Embryonic facial prominence (tissue), 1 donor: Measurements from ENCODE around the gene SDR39U1.

Experiments used
- DNase-seq: peaks from one replicate; pipeline ENCODE4 v3.0.0-alpha.2; 2016; ENCODE audit errors: extremely low spot score

Gene SDR39U1

DNA sequence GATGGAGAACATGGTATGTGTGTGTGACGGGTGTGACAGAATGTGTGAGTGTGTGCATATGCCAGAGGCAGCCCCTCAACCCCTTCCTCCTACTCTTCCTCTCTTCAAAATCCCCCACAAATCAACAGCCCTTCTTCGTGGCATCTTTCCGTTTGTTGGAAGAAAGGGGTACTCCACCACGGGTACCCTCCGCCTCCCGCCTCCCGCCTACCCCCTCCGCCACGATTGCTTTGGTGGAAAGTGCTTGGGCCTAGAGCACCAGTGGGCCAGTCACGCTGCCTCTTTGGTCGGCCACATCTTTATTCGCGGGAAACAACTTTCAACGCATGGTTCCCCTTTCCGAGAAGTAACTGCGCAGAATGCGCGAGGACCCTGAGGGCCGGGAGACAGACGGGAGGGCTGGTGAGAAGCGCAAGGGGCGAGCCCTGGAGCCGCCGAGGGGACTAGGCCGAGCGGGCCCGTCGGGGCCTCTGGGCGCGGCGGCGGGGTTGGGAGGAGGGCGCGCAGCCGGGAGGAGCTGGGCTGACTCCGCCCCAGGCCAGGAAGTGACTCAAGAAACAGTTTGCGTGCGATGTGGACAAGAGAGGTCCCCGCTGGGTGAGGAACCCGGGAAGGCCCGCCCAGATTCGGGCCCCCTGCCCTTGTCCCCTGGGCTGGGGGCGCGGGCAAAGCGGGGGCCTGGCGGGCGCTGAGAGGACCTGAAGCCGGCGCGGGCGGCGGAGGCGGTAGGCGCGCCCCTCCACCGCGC lies 13.0 kb downstream of the SDR39U1 start, which contains the start of the genes CBLN3 and KHNYN:
TSS of gene CBLN3 (minus strand) at position 274 of the 748 bp plus-strand sequence. CDS start 614 bp downstream, outside the sequence.
TSS of gene KHNYN (plus strand) at position 560 of the 748 bp plus-strand sequence. CDS start 777 bp downstream, outside the sequence.
- DNase-seq = peak; percentile 85

DNA sequence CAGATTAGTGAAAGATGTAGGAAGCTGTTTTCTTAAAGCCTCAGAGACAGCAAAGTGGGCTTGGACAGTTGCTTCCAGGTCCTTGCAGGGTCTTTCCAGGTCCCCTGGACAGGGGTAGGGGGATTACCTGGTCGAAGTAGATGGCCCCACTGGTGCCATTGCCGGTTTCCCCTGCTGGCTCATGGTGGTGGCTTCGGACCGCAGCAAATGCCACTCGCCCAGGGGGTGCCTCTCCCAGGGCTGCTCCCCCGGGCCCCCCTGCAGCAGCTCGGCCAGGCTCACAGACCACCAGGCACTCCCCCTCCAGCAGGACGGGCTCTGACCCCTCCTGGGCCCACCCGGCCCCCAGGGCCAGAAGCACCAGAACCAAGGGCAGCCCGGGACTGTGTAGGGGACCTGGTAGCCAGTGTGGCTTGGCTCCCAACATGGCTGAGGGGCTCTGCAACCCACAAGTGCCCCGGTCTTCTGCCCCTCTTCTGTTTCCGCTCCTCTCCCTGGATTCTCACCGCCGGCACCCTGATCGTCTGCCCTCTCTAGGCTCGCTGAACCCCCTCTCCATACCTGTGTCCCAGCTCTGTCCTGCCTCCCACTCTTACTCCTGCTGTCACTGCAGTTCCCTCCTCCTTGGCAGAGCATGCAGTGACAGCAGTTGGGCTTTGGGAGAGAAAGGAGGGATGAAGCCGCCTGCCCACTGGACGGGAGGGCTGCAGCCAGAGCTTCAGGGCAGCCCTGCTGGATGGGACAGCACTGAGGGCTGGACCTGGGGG lies 13.8 kb downstream of the SDR39U1 start:
- DNase-seq = no peak

DNA sequence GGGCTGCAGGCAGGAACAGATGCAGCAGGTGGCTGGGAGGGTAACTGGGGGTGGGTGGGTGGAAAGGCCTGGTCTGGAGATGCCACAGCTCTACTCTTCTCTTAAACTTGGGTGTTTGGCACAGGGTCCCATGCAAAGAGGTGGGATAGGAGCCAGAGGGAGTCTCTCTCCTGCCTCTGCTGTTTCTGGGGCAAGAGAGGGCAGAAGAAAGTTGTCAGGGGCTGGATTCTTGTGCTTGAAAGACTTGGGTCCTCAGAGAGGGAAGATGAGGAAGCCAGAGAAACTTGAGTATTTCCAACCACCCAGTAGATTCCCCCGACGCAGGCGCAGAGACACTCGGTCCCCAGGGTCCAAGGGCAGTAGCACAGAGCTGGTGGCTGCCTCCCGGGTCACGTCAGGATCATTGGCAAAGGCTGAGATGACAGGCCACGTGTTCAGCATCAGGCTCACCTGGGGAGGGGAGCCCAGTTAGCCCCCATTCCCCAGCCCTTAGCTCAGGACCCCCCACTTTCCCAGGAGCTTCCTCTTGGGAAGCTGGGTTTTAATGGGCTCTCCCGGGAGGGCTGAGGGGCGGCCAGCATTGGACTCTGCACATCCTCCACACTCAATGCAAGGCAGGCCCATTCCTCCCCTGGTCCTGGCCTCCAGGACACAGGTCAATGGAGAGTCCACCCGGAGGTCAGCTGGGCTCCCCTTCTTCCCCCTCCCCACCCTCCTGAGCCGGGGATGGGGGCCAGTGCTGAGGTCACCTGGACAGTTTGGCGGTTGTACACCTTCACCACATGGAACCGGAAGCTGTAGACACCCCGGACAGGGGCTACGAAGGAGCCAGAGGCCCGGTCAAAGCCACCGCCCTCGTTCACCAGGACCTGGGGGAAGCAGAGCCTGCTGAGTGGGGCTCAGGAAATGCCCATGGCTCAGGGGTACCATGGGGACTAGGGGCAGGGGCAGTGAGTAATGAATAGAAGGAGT lies 14.8 kb downstream of the SDR39U1 start:
- DNase-seq = no peak

DNA sequence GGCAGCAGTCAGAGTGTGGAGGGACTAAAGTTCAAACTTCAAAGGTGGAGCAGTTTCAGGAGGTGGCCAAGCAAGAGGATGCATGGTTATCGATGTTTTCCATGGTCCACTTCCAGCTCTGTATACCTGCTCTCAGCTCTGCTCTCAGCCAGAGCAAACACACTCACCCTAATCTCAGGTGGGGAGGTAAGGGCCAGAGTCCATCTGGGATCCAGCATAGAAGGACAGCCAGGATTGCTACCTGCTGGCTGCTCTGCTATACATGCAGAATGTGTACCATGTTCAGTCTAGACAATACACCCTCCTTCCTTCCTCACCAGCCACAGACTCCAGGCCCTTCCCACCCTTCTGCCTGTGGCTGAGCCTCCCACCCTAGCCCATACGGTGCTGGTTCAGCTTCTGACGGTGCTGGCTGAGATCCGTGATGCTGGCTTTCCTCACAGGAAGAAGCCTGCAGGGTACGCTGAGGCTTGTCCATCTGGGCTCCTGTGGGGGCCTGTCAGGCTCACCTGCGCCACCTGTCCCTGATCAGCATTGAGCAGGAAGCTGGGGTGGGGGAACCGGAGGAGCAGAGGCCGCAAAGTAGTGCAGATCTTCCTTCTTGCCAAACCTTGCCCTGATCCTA lies 15.6 kb downstream of the SDR39U1 start:
- DNase-seq = no peak

DNA sequence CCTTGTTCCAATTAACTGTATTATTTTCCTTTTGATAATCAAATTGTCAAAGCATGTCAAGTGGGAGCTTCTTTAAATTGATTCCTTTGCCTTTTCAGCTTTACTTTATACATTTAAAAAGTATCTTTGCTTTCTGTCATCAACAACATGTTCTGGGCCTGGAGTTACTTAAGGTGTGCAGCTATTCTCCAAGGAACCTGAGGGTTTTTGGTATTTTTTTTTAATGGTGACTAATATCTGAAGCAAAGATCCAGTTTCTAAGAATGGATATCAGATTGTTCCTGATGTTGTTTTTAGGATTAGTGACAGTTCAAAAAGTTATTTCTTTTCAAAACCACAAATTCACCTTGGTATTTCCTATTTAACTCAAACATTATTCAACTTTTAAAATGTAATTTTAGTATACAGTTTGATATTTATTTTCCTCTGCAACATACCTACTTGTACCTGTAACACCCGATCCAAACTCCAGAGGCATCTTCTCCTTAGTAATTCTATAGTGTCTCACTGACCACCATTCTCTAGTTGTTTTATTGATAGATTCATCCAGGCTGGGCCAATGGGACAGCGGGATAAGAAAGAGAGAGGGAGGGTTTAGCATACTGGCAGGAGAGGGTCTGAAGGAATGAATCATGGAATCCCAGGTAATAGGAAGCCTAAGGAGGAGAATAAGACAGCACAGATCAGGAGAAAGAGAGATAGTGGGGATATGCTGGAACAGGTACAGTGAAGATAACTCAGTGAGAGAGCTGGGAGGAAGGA lies 16.2 kb downstream of the SDR39U1 start:
- DNase-seq = no peak

DNA sequence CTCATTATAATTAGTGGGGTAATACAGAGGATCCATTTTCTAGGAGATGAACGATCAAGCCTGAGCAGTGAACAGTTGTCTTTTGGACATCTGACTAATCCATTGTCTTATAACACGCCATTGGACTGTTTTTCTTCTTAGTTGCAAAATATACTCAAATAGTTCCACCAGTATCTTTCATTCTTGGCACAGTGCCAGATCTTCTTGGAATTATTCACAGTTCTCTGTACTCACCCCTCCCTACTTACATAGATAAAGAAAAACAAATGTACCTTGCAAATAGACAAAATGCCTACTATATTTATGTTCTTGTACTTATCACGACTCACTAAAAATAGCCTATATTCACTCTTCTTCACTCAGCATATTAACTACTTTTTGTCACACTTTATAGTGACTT lies 16.9 kb downstream of the SDR39U1 start:
- no peak for DNase-seq

DNA sequence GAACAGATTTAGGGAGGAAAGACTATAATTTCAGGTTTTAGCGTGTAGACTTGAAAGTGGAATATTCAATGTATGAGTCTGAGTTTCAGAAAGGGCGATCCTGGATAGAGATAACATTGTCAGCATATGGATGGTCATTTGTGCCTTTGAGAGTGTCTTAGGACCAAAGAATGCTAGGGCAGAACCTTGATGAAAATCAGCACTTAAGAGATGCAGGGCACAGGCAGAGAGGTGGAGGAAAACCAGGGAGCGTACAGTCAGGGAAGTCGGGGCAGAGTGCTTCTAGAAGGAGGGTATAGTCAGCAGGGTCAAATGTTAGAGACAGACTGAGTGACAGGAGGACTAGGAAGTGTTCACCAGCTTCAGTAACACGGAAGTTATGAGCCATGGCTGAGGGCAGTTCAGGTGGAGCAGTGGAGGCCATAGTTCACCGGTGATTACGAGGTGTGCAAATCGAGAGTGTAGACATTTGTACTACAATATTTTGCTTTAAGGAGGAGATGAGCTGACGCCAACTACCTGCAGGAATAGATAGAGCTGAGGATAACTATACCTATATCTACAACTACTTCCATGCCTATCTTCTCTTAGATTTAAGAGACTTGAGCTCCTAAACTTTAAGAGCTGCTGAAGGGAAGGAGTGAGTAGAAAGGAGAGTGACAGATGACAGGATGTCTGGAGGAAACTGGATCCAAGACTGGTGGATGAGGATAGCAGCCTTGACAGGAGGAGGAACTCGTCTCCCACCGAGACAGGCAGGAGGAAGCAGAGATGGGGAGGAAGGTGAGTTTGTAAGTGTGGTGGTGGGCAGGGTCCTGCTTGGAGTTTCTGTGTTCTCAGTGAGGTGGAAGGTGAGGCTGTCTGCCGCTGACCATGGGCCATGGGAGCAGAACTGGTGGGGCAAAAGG lies 19.6 kb downstream of the SDR39U1 start:
- DNase-seq = no peak

DNA sequence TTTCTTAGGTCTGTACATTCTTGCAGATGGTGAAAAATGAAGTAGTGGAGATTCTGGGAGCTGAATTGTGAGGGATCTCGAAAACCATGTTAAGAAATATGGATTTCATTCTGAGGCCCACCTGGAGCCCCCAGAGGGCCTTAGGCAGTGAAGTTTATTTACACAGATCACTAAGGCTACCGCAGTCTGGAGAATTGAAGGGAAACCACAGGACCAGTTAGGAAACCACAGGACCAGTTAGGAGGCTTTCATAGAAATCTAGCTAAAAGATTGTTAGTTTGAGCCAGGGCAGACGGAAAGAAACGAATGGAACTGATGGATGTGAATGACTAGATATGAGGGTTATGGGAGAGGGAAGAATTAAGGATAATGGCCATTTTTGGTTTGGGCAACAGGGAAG lies 20.3 kb downstream of the SDR39U1 start:
- no peak for DNase-seq

DNA sequence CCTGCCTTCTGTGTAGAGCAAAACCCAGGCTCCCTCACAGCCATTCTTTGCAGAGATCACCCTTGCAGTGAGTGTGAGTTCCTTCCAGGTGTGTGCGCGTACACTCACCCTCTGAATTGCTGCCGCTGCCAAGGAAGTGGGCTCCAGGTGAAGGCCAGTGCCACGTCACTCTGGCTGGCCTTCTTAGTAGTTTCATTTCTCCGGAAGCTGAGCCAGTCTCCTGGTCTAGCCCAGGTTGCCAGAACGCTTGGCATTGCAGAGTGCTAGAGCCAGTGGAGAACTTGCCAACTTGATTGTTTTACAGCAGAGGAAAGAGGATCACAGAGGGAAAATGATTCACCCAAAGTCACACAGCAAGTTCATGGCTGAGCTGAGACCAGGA lies 24.1 kb downstream of the SDR39U1 start:
- no peak for DNase-seq

DNA sequence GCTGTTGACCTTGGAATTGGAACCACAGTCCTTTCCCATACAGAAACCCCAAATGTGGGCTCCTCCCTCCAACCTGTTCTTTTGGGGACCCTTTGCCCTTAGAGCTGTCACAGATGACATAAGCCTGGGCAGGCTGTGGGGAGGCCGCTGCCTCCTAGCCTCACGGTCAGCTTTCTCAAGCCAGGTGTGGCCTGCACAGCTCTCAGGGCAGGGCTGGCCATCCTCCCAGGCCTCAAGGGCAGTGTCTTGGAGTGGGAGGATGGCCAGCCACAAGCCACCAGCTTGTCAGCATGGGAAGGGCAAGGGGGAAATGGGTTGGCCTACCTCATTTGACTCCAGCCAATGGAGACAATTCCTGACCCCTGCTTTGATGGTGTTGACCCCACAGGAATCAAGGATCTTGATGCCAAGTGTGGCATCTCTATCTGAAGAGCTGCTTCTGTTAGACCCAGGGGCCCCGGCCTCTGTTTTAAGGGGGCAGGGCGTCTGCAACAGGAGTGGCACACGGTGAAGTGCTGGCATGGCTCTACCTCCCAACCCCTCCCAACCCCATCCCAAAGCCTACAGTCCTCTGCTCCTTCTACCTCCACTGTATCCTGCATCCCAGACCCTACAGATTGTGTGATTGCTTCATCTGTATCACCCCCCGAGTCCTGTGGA lies 24.6 kb downstream of the SDR39U1 start:
- DNase-seq = no peak

DNA sequence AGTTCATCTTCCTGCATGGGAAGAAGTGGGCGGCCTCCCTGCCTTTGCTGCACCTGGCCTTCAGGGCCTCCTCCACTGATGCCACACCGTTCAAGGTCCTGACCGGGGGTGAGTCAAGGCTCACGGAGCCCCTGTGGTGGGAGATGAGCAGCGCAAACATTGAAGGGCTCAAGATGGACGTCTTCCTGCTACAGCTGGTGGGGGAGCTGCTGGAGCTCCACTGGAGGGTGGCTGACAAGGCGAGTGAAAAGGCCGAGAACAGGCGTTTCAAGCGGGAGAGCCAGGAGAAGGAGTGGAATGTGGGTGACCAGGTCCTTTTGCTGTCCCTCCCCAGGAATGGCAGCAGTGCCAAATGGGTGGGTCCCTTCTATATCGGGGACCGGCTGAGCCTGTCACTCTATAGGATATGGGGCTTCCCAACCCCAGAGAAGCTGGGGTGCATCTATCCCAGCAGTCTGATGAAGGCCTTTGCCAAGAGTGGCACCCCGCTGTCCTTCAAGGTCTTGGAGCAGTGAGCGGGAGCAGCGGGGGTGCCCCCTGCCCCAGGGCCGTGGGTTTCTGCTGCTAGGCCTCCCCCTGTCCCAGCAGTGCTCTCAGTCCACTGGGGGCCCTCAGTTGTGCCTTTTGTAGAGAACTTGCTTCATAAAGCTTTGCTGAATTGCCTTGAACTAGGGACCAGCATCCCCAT lies 25.5 kb downstream of the SDR39U1 start:
- DNase-seq = no peak

DNA sequence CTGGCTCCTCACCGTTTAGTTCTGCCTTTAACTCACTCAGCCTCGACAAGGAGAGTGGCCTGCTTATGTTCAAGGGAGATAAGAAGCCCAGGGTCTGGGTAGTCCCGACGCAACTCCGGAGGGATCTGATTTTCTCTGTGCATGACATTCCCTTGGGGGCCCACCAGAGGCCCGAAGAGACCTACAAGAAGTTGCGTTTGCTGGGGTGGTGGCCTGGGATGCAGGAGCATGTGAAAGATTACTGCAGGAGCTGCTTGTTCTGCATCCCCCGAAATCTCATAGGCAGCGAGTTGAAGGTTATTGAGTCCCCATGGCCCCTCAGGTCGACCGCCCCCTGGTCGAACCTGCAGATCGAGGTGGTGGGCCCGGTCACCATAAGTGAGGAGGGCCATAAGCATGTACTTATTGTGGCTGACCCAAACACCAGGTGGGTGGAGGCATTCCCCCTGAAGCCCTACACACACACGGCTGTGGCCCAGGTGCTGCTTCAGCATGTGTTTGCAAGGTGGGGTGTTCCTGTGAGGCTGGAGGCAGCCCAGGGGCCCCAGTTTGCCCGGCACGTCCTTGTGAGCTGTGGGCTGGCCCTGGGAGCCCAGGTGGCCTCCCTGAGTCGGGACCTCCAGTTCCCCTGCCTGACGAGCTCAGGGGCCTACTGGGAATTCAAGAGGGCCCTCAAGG lies 26.2 kb downstream of the SDR39U1 start:
- DNase-seq = no peak

DNA sequence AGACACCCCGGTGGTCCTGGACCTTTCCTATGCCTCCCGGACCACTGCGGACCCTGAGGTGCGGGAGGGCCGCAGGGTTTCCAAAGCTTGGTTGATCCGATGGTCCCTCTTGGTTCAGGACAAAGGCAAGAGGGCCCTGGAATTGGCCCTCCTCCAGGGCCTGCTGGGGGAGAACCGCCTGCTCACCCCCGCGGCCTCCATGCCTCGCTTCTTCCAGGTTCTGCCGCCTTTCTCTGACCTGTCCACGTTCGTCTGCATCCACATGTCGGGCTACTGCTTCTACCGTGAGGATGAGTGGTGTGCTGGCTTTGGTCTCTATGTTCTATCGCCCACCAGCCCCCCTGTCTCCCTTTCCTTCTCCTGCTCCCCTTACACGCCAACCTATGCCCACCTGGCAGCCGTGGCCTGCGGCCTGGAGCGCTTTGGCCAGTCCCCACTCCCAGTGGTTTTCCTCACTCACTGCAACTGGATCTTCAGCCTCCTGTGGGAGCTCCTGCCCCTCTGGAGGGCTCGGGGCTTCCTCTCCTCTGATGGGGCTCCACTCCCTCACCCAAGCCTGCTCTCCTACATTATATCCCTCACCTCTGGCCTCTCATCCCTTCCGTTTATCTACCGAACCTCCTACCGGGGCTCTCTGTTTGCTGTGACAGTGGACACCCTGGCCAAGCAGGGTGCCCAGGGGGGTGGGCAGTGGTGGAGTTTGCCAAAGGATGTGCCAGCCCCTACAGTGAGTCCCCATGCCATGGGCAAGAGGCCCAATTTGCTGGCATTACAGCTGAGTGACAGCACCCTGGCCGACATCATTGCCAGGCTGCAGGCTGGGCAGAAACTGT lies 26.9 kb downstream of the SDR39U1 start:
- DNase-seq = no peak

DNA sequence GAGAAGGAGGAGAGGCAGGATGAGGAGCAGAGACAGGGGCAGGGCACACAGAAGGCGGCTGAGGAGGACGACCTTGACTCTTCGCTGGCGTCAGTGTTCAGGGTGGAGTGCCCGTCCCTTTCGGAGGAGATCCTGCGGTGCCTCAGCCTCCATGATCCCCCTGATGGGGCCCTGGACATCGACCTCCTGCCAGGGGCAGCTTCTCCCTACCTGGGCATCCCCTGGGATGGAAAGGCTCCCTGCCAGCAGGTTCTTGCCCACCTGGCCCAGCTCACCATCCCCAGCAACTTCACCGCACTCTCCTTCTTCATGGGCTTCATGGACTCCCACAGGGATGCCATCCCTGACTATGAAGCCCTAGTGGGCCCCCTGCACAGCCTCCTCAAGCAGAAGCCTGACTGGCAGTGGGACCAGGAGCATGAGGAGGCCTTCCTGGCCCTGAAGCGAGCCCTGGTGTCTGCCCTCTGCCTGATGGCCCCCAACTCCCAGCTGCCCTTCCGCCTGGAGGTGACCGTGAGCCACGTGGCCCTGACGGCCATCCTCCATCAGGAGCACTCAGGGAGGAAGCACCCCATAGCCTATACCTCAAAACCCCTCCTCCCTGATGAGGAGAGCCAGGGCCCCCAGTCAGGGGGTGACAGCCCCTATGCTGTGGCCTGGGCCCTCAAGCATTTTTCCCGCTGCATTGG lies 27.7 kb downstream of the SDR39U1 start:
- no peak for DNase-seq

DNA sequence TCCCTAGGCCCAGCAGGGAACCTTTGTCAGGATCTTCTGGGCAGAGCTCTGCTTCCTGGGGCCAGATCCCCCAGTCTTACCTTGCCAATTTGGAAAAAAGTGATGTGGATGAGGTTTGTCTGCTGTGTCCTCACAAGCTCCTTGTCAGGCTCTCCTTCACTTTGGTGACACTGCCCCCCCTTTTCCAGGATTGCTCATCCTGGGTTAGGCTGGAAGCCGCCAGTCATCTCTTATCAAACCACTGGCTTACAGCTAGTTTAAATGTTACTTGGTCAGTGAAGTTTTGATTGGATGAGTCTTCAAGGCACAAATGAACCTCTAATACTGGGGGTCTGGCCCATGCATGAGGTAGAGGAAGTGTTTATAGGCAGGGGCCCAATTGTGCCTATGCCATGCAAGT lies 28.5 kb downstream of the SDR39U1 start:
- DNase-seq = no peak
